GM13977 (cell line): ENCODE results near the gene ACSS2.
A peak's percentile ranks its signal among the peaks of the same experiment; 100 is the strongest.

Experiments used
- DNase-seq: peaks from one replicate; pipeline ENCODE4 v3.0.0; 2012; ENCODE audit warnings: low spot score
- CTCF ChIP-seq: IDR thresholded peaks from 2 replicates; pipeline ENCODE4 v1.5.1; 2012; ENCODE audit warnings: mild to moderate bottlenecking, control low read depth; ENCODE audit not compliant: insufficient read depth; ENCODE audit errors: extremely low read depth, missing control alignments
- in situ Hi-C: fragments of 300-500 bp; cut with MboI; formaldehyde crosslinking; loops from one replicate; pipeline ENCODE4 v1.12.0; 2022; ENCODE audit warnings: low sequenced_read_pairs, low pct_unique_long_range_greater_than_20kb, mixed read lengths, inconsistent platforms; ENCODE audit not compliant: unreplicated experiment

Gene ACSS2

GRCh38 chr20:34955231-34956040, 79.0 kb downstream of the ACSS2 start, which contains the start of the genes GSS and MYH7B:
TSS of gene GSS (minus strand) at chr20:34955806. CDS start at chr20:34951852, 3,954 bp downstream.
TSS of gene MYH7B (plus strand) at chr20:34955868. CDS start at chr20:34978006, 22,138 bp downstream.
- in situ Hi-C loops, result no loop called here
- peak; percentile 49 for TF ChIP-seq CTCF
- peak; percentile 94 for DNase-seq

- TF ChIP-seq CTCF, result no peak
- in situ Hi-C loops, result no loop called here
- no peak for DNase-seq
Measured at GRCh38 chr20:34956041-34956458, 79.6 kb downstream of the ACSS2 start.

- in situ Hi-C loops, result no loop called here
Measured at GRCh38 chr20:34956751-34957472, 80.5 kb downstream of the ACSS2 start.

GRCh38 chr20:34964486-34964885, 88.1 kb downstream of the ACSS2 start:
- in situ Hi-C loops, result no loop called here
- TF ChIP-seq CTCF, result no peak
- DNase-seq, result no peak

More at GRCh38 chr20:34956751-34957472, 80.5 kb downstream of the ACSS2 start:
- DNase-seq, result no peak
- no peak for TF ChIP-seq CTCF

GRCh38 chr20:34965051-34965450, 88.6 kb downstream of the ACSS2 start:
- in situ Hi-C loops, result no loop called here
- no peak for TF ChIP-seq CTCF
- DNase-seq, result no peak

- in situ Hi-C loops, result no loop called here
- TF ChIP-seq CTCF, result no peak
- no peak for DNase-seq
Measured at GRCh38 chr20:34967421-34967820, 91.0 kb downstream of the ACSS2 start.
